ENCODE measurements around the gene DSC1.

Gene DSC1

DNA sequence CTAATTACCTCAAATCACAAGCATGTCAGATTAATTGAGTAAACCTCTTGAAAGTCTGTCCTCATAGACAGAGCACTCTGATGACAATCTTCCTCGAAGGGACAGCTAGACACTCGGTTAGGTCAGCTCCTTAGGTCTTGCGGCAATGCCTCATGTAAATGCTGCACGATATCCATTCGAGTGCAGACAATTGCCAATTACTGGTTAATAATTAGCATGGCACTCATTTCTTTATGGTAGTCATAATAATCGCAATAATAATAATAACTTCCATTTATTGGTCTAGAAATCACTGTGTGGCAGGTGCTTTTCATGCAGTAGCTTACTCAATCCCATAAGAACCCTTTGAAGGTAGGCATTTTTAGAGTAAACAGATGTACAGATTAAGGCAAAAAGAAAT, 44.7 kb upstream of the DSC1 start:
- Histone ChIP-seq H3K27ac (ENCODE audit: low read depth, low read length) (no peak overlapping the region), H3F3A (ENCODE audit: control insufficient read depth, insufficient read depth) (no peaks in the 10 kb centered on the region), H3K79me2 (ENCODE audit: control insufficient read depth, low read length) (no peaks in the 10 kb centered on the region), H4K20me1 (ENCODE audit: control insufficient read depth, insufficient read depth, low read depth, low read length) (no peaks in the 10 kb centered on the region), H3K9me3 (ENCODE audit: control insufficient read depth, insufficient read depth, low read length) (no peaks in the 10 kb centered on the region), H3K36me3 (ENCODE audit: control insufficient read depth, low read length) (no peaks in the 10 kb centered on the region), H3K4me3 (ENCODE audit: low read length) (no peak overlapping the region), H3K27me3 (ENCODE audit: control insufficient read depth, low read length) (no peaks in the 10 kb centered on the region), H3K9me2 (replicated peaks; ENCODE audit: control insufficient read depth, low read length) (no peaks in the 10 kb centered on the region), H3K4me1 (ENCODE audit: control insufficient read depth, low read length) (no peaks in the 10 kb centered on the region), H3K4me2 (ENCODE audit: low read length) (no peak overlapping the region)
- TF ChIP-seq EZH2phosphoT487 (IDR thresholded peaks at IDR 0.05; ENCODE audit: borderline replicate concordance, low read length): no peak
- TF ChIP-seq, protein P1, sequence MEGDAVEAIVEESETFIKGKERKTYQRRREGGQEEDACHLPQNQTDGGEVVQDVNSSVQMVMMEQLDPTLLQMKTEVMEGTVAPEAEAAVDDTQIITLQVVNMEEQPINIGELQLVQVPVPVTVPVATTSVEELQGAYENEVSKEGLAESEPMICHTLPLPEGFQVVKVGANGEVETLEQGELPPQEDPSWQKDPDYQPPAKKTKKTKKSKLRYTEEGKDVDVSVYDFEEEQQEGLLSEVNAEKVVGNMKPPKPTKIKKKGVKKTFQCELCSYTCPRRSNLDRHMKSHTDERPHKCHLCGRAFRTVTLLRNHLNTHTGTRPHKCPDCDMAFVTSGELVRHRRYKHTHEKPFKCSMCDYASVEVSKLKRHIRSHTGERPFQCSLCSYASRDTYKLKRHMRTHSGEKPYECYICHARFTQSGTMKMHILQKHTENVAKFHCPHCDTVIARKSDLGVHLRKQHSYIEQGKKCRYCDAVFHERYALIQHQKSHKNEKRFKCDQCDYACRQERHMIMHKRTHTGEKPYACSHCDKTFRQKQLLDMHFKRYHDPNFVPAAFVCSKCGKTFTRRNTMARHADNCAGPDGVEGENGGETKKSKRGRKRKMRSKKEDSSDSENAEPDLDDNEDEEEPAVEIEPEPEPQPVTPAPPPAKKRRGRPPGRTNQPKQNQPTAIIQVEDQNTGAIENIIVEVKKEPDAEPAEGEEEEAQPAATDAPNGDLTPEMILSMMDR (IDR thresholded peaks at IDR 0.05; ENCODE audit: low read depth, low read length, poor library complexity, severe bottlenecking): no peak

DNA sequence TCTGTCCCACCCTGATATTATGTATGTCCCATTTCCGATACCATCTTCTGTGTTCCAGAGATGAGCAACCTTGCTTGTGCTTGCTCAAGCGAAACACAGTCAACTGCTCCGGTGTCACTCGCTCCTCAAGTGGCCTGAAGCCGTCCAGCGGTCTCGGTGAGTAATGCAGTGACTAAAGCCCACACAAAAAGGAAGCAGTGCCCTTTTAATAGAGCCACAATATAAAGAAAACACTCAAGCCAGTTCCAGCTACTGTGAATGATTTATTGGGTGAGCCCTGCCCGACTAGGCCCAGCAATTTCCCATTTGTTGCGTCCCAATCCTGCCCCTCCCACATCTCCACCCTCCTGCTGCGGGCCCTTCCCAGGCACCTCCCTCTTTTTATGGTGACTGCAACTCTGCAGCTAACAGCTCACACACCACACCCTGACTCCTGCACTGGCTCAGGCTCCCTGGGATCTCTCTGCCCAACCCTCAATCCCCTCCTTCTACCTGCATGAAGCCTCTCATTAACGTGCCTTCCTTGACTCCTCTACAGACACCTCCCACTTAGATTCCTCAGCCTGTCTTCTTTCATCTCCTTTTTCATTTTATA, 44.2 kb upstream of the DSC1 start:
- Histone ChIP-seq H3K36me3 (ENCODE audit: control insufficient read depth, low read length) (no peaks in the 10 kb centered on the region), H3K4me2 (ENCODE audit: low read length) (no peak overlapping the region), H3K4me3 (ENCODE audit: low read length) (no peak overlapping the region), H3K9me2 (replicated peaks; ENCODE audit: control insufficient read depth, low read length) (no peaks in the 10 kb centered on the region), H4K20me1 (ENCODE audit: control insufficient read depth, insufficient read depth, low read depth, low read length) (no peaks in the 10 kb centered on the region), H3F3A (ENCODE audit: control insufficient read depth, insufficient read depth) (no peaks in the 10 kb centered on the region), H3K27me3 (ENCODE audit: control insufficient read depth, low read length) (no peaks in the 10 kb centered on the region), H3K79me2 (ENCODE audit: control insufficient read depth, low read length) (no peaks in the 10 kb centered on the region), H3K9me3 (ENCODE audit: control insufficient read depth, insufficient read depth, low read length) (no peaks in the 10 kb centered on the region), H3K27ac (ENCODE audit: low read depth, low read length) (no peak overlapping the region), H3K4me1 (ENCODE audit: control insufficient read depth, low read length) (no peaks in the 10 kb centered on the region)
- TF ChIP-seq, protein P1 (IDR thresholded peaks at IDR 0.05; ENCODE audit: low read depth, low read length, poor library complexity, severe bottlenecking): no peak
- no peak for TF ChIP-seq EZH2phosphoT487 (IDR thresholded peaks at IDR 0.05; ENCODE audit: borderline replicate concordance, low read length)

DNA sequence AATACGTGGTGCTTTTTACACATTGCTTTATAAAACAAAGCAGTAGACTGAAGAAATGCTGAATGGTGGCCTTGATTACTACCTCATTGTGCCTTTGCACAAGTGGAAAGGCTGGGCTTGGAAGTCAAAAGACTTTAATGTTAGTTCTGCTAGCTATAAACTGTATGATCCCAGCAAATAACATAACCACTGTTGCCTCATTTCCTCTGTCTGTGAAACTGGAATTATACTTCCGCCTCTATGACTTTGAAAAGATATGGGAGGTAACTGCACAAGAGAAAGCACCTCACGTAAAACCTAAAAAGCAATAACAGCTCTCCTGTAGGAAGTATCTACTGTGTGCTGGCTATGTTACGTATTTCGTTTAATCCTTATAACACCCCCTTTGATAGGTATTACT, 43.4 kb upstream of the DSC1 start:
- no peak overlapping the region for H3K4me3 ChIP-seq (ENCODE audit: low read length)
- H4K20me1 ChIP-seq (ENCODE audit: control insufficient read depth, insufficient read depth, low read depth, low read length): no peaks in the 10 kb centered on the region
- H3K9me3 ChIP-seq (ENCODE audit: control insufficient read depth, insufficient read depth, low read length): no peaks in the 10 kb centered on the region
- no peaks in the 10 kb centered on the region for H3F3A ChIP-seq (ENCODE audit: control insufficient read depth, insufficient read depth)
- H3K79me2 ChIP-seq (ENCODE audit: control insufficient read depth, low read length): no peaks in the 10 kb centered on the region
- H3K27me3 ChIP-seq (ENCODE audit: control insufficient read depth, low read length): no peaks in the 10 kb centered on the region
- TF ChIP-seq EZH2phosphoT487 (IDR thresholded peaks at IDR 0.05; ENCODE audit: borderline replicate concordance, low read length): no peak
- TF ChIP-seq, protein P1 (IDR thresholded peaks at IDR 0.05; ENCODE audit: low read depth, low read length, poor library complexity, severe bottlenecking): no peak
- H3K9me2 ChIP-seq (replicated peaks; ENCODE audit: control insufficient read depth, low read length): no peaks in the 10 kb centered on the region
- no peak overlapping the region for H3K27ac ChIP-seq (ENCODE audit: low read depth, low read length)
- no peak overlapping the region for H3K4me2 ChIP-seq (ENCODE audit: low read length)
- H3K4me1 ChIP-seq (ENCODE audit: control insufficient read depth, low read length): no peaks in the 10 kb centered on the region
- H3K36me3 ChIP-seq (ENCODE audit: control insufficient read depth, low read length): no peaks in the 10 kb centered on the region

All from DOHH2 (cell line).